Osteoblast (primary cell): ENCODE measurements around the gene RNU5D-1. TPM values are rescaled to one million over a fixed set of nuclear protein-coding genes. Genes with fewer than 3 reads are reported as not detected.

Source experiments
- DNase-seq: peaks from one replicate; pipeline ENCODE4 v3.0.0; 2011; ENCODE audit warnings: low spot score, mixed read lengths; ENCODE audit not compliant: insufficient read length; ENCODE audit errors: missing footprints
- H2AFZ ChIP-seq: 2 replicates; pipeline ENCODE4 v1.6.0; 2011; ENCODE audit warnings: mild to moderate bottlenecking, low read length
- H3K27ac ChIP-seq: 2 replicates; pipeline ENCODE4 v1.5.1; 2011; ENCODE audit warnings: mild to moderate bottlenecking, low read depth, low read length, moderate library complexity
- H3K27me3 ChIP-seq: 2 replicates; pipeline ENCODE4 v1.6.0; 2012; ENCODE audit warnings: mild to moderate bottlenecking, control low read depth, inconsistent platforms, low read length, moderate library complexity; ENCODE audit not compliant: insufficient read depth
- H3K36me3 ChIP-seq: 2 replicates; pipeline ENCODE4 v1.5.1; 2011; ENCODE audit warnings: mild to moderate bottlenecking, low read length, control low read depth, moderate library complexity; ENCODE audit not compliant: insufficient read depth
- H3K4me1 ChIP-seq: 2 replicates; pipeline ENCODE4 v1.5.1; 2011; ENCODE audit warnings: mild to moderate bottlenecking, low read length, control low read depth, moderate library complexity; ENCODE audit not compliant: insufficient read depth
- H3K4me2 ChIP-seq: 2 replicates; pipeline ENCODE4 v1.6.0; 2011; ENCODE audit warnings: mild to moderate bottlenecking, low read length; ENCODE audit not compliant: insufficient read depth
- H3K4me3 ChIP-seq: fragments of 200-600 bp; sonication (generic); 3 replicates; pipeline ENCODE4 v1.5.1; 2012; ENCODE audit warnings: mild to moderate bottlenecking, low read length, inconsistent platforms; ENCODE audit not compliant: insufficient read depth
- H3K79me2 ChIP-seq: 2 replicates; pipeline ENCODE4 v1.6.0; 2012; ENCODE audit warnings: mild to moderate bottlenecking, low read length, control low read depth, inconsistent platforms; ENCODE audit not compliant: insufficient read depth
- H3K9me3 ChIP-seq: 2 replicates; pipeline ENCODE4 v1.5.1; 2011; ENCODE audit warnings: low read depth, low read length, control low read depth
- H4K20me1 ChIP-seq: 2 replicates; pipeline ENCODE4 v1.6.0; 2012; ENCODE audit warnings: mild to moderate bottlenecking, low read length, control low read depth; ENCODE audit not compliant: insufficient read depth
- total RNA-seq: library from RNA; depleted of rRNA; stranded (reverse); fragments of >200 nt; gene quantifications from 2 replicates; pipeline ENCODE4 v1.2.3, GENCODE V29; 2012
- TF ChIP-seq, protein P1 (sequence below): IDR thresholded peaks from 2 replicates; pipeline ENCODE4 v1.5.1; 2011; ENCODE audit warnings: mild to moderate bottlenecking, low read depth, low read length, moderate library complexity; ENCODE audit errors: extremely low read depth

The RNU5D-1 gene
- not detected in 2 replicates for total RNA-seq

DNA sequence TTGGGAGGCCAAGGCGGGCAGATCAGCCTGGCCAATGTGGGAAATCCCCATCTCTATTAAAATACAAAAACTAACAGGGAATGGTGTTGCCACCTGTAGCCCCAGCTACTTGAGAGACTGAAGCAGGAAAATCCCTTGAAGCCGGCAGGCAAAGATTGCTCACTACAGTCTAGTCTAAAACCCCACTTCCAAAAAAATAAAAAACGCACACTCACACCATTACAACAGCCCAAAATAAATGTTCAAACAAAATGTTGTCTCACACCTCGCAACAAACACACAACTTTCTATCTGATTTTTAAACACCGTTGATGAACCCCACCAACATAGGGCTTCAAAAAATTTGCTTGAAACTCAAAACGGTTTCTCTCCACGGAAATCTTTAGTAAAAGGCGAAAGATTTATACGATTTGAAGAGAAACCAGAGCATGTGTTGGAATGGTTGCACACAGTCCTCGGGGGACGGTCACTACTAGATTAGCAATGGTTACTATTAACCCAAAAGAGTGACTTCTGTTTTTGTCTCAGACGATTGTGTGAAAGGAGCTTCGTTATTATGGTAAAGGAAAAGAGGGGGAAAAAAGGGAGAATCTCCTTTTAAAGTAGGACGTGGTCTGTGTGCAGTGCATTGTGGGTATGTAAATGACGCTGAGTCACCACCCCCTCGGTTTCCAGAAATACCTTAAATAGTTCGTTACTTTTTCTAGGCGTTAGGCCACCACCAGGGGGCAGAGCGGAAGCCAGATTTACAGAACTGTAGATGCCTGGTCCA lies at the start of gene RNU5D-1:
TSS of gene RNU5D-1 (minus strand) at position 430 of the 772 bp plus-strand sequence.
- TF ChIP-seq, protein P1, sequence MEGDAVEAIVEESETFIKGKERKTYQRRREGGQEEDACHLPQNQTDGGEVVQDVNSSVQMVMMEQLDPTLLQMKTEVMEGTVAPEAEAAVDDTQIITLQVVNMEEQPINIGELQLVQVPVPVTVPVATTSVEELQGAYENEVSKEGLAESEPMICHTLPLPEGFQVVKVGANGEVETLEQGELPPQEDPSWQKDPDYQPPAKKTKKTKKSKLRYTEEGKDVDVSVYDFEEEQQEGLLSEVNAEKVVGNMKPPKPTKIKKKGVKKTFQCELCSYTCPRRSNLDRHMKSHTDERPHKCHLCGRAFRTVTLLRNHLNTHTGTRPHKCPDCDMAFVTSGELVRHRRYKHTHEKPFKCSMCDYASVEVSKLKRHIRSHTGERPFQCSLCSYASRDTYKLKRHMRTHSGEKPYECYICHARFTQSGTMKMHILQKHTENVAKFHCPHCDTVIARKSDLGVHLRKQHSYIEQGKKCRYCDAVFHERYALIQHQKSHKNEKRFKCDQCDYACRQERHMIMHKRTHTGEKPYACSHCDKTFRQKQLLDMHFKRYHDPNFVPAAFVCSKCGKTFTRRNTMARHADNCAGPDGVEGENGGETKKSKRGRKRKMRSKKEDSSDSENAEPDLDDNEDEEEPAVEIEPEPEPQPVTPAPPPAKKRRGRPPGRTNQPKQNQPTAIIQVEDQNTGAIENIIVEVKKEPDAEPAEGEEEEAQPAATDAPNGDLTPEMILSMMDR, result peak; percentile 91
- Histone ChIP-seq H3K79me2 (no peaks in the 10 kb centered on the region), H3K27ac (peak within 1 kb of the TSS; percentile 99), H3K4me1 (peaks cover 31% of the 10 kb centered on the region), H3K4me3 (peak within 1 kb of the TSS; percentile 53), H3K4me2 (peak within 1 kb of the TSS; percentile 72), H3K27me3 (no peaks in the 10 kb centered on the region), H4K20me1 (no peaks in the 10 kb centered on the region), H2AFZ (peak within 1 kb of the TSS; percentile 81), H3K36me3 (no peaks in the 10 kb centered on the region), H3K9me3 (no peaks in the 10 kb centered on the region)
- DNase-seq, result peak; percentile 94

DNA sequence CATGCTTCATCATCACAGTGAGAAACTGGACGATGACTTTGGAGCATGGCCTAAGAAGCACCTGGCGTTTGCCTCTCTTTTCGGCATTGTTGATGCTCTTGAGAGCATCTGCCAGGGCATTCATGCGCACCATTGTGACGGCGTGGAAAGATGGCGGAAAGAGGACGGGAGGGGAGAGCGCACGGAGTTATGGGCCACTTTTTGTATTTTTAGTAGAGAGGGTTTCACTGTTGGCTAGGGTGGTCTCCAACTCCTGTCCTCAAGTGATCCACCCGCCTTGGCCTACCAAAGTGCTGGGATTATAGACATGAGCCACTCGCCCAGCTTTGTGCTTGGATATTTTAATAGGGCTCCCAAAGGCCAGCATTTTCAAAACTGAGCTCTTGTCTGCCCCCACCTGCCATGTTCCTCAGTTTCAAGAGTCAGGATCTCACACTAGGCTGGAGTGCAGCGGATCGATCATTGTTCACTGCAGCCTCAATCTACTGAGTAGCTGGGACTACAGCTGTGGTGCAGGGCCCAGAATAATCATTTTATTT lies 49.7 kb upstream of the RNU5D-1 start:
- peaks cover 31% of the 10 kb centered on the region for H3K4me1 ChIP-seq
- H2AFZ ChIP-seq, result no peak overlapping the region
- H3K4me2 ChIP-seq, result no peak overlapping the region
- TF ChIP-seq, protein P1, result no peak
- peaks cover 35% of the 10 kb centered on the region for H4K20me1 ChIP-seq
- H3K27ac ChIP-seq, result no peak overlapping the region
- no peaks in the 10 kb centered on the region for H3K27me3 ChIP-seq
- no peak for DNase-seq
- H3K4me3 ChIP-seq, result no peak overlapping the region
- H3K9me3 ChIP-seq, result no peaks in the 10 kb centered on the region
- H3K79me2 ChIP-seq, result peaks cover 30% of the 10 kb centered on the region
- peaks cover 47% of the 10 kb centered on the region for H3K36me3 ChIP-seq

DNA sequence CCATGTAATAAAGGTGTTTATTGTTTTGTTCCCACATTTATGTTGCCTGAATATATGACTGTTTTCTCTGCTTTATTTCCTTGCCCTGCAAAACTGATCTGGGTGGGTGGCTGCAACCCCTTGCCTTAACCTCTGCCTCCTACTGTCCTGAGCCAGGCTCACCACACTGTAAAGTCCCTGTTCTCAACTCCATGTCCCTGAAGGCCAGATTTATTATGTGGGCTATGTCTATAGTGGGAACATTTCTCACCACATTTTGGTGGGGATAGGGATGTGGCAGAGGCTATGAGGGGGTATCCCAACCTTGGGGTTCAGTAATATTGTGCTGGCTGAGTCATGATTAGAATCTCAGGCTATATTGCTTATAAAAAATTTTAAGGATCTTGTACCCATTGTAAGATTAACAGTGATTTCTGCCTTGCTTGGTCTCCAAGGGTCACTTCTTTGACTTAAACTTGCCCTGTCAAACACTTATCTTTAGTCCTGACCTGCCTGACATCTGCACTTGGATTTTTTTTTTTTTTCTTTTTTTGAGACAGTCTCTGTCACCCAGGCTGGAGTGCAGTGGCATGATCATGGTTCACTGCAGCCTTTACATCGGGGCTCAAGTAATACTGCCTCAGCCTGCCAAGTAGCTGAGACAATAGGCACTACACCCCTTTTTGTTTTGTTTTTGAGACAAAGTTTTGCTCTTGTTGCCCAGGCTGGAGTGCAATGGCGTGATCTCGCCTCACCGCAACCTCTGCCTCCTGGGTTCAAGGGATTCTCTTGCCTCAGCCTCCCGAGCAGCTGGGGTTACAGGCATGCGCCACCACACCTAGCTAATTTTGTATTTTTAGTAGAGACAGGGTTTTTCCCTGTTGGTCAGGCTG lies 48.0 kb upstream of the RNU5D-1 start:
- H3K4me1 ChIP-seq, result peaks cover 25% of the 10 kb centered on the region
- no peak overlapping the region for H3K4me3 ChIP-seq
- no peaks in the 10 kb centered on the region for H3K9me3 ChIP-seq
- no peak overlapping the region for H3K27ac ChIP-seq
- H3K79me2 ChIP-seq, result peaks cover 38% of the 10 kb centered on the region
- H4K20me1 ChIP-seq, result peaks cover 35% of the 10 kb centered on the region
- TF ChIP-seq, protein P1, result no peak
- H3K36me3 ChIP-seq, result peaks cover 47% of the 10 kb centered on the region
- H2AFZ ChIP-seq, result no peak overlapping the region
- no peaks in the 10 kb centered on the region for H3K27me3 ChIP-seq
- no peak overlapping the region for H3K4me2 ChIP-seq
- no peak for DNase-seq
